Fibroblast of the aortic adventitia (primary cell): ENCODE data around the gene DMWD. TPM values are rescaled to one million over a fixed set of nuclear protein-coding genes. Genes with fewer than 3 reads are reported as not detected.
A peak's percentile ranks its signal among the peaks of the same experiment; 100 is the strongest.

Source experiments
- DNase-seq: peaks from one replicate; pipeline ENCODE4 v3.0.0-alpha.2; 2010; ENCODE audit warnings: low read depth
- H3K4me3 ChIP-seq: 2 replicates; pipeline ENCODE4 v1.5.1; 2011; ENCODE audit warnings: low read depth, mild to moderate bottlenecking, control low read depth, low read length, moderate library complexity
- total RNA-seq: library from RNA; depleted of rRNA; stranded (reverse); fragments of >200 nt; gene quantifications from 2 replicates; pipeline ENCODE4 v1.2.3, GENCODE V29; 2012; ENCODE audit warnings: low replicate concordance
- TF ChIP-seq, protein P1 (sequence below): IDR thresholded peaks from 2 replicates; pipeline ENCODE4 v1.5.1; 2011; ENCODE audit warnings: mild to moderate bottlenecking, low read length, control low read depth, inconsistent platforms; ENCODE audit not compliant: insufficient read depth

Gene DMWD
- total RNA-seq, 1 donor = 41.4 TPM

DNA sequence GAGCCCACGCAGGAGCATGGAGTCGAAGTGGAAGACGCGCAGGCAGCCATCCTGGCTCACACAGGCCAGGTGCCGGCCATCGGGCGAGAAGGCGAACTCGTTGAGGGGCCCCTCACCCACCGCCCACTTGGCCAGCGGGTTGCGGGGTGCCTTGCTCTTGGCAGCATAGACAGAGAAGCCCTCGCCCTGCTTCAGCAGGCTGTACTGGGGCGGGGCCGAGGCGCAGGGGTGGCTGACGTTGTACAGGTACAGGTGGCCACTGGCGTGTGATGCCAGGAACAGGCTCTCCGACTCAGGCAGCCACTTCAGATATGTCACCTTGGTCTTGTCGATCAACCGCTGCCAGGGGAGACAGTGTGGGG, 6.1 kb downstream of the DMWD start:
- no peak for DNase-seq
- TF ChIP-seq, protein P1, sequence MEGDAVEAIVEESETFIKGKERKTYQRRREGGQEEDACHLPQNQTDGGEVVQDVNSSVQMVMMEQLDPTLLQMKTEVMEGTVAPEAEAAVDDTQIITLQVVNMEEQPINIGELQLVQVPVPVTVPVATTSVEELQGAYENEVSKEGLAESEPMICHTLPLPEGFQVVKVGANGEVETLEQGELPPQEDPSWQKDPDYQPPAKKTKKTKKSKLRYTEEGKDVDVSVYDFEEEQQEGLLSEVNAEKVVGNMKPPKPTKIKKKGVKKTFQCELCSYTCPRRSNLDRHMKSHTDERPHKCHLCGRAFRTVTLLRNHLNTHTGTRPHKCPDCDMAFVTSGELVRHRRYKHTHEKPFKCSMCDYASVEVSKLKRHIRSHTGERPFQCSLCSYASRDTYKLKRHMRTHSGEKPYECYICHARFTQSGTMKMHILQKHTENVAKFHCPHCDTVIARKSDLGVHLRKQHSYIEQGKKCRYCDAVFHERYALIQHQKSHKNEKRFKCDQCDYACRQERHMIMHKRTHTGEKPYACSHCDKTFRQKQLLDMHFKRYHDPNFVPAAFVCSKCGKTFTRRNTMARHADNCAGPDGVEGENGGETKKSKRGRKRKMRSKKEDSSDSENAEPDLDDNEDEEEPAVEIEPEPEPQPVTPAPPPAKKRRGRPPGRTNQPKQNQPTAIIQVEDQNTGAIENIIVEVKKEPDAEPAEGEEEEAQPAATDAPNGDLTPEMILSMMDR = no peak
- no peak overlapping the region for H3K4me3 ChIP-seq

GRCh38 chr19:45785781-45786532, 6.7 kb downstream of the DMWD start:
- TF ChIP-seq, protein P1 = no peak
- no peak overlapping the region for H3K4me3 ChIP-seq
- no peak for DNase-seq

GRCh38 chr19:45785097-45785496, 7.5 kb downstream of the DMWD start:
- H3K4me3 ChIP-seq = no peak overlapping the region
- DNase-seq = no peak
- TF ChIP-seq, protein P1 = no peak

GRCh38 chr19:45784096-45784495, 8.5 kb downstream of the DMWD start:
- DNase-seq = no peak
- no peak overlapping the region for H3K4me3 ChIP-seq
- TF ChIP-seq, protein P1 = no peak

DNA sequence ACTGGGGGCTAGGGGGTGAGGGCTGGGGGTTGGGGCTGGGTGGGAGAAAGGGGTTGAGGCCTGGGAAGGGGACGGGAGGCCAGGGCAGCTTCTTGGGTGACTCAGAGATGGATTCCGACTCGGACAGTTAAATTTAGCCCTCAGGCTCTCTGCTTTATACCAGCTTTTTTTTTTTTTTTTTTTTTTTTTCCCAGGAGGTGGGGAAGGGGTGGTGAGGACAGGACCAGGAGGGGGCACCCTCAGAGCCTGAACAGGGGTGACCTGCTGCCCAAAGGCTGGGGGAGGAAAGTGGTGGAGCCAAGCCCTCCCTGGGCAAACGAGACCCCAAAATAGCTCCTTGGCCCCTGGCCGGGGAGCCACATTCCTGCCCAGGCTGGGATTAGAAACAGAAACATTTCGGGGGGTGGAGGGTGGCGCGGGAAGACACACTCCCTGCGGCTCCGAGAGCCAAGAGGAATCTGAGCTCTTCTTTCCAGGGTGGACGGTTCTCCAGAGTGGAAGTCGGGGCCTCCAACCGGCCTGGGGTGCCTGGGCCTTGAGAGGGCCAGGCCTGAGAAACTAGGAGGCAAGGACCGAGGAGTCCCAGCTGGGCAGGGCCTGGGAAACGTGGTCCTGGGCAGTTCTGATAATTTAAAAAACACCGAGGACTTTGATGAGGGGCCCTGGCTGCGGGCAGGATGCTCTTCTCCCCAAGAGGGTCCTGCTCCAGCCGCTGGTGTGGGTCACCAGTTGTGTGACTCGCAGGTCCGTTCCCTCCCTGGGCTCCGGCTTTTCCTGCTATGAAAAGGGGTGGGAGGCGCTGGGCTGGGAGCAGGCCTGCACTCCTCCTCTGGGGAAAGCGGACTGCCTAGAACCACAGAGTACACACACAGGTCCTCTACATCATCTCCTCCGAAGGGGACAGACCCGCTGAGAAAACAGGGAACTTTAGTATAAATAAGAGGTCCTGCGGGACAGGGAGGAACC, 9.5 kb downstream of the DMWD start:
- H3K4me3 ChIP-seq = peak overlapping the region; percentile 74
- TF ChIP-seq, protein P1 = no peak
- DNase-seq = peak; percentile 80

DNA sequence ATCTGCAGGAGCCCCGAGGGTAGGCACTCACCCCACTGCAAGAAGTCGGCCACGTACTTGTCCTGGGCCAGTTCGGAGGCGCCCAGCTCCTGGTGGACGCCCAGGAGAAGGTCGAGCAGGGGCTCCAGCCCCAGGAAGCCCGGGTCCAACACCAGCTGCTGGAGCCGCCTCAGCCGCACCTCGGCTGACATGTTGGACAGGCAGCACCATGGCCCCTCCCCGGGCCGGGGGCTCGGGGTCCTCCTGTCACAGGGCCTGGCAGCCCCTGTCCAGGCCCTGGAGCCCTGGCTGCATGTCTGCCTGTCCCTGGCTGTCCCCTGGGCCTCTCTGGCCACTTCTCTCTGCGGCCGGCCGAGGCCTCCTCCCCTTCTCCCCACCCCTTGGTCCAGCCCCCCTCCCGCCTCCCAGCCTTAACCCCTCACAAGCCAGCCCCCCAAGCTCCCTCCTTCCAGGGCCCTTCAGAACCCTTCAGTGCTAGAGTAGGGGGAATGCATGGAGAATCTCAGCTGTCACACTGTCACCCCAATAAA, 10.4 kb downstream of the DMWD start, which contains the start of gene DMPK:
TSS of gene DMPK (minus strand) at position 329 of the 530 bp plus-strand sequence. CDS start at position 191, 138 bp downstream.
- TF ChIP-seq, protein P1 = no peak
- peak; percentile 27 for DNase-seq

More for the DNA sequence above, 10.4 kb downstream of the DMWD start, which contains the start of gene DMPK:
- H3K4me3 ChIP-seq = peak within 1 kb of the TSS; percentile 74
